Measurements from ENCODE around the gene TAP1. TPM values are rescaled to one million over a fixed set of nuclear protein-coding genes. Genes with fewer than 3 reads are reported as not detected.
A peak's percentile ranks its signal among the peaks of the same experiment; 100 is the strongest.

TAP1 gene
- total RNA-seq, 1 donor from 2014 or later: 57.6 TPM

GRCh38 chr6:32865724-32866443 lies 12.4 kb upstream of the TAP1 start:
- no peak for DNase-seq (ENCODE audit: low read depth)

DNA sequence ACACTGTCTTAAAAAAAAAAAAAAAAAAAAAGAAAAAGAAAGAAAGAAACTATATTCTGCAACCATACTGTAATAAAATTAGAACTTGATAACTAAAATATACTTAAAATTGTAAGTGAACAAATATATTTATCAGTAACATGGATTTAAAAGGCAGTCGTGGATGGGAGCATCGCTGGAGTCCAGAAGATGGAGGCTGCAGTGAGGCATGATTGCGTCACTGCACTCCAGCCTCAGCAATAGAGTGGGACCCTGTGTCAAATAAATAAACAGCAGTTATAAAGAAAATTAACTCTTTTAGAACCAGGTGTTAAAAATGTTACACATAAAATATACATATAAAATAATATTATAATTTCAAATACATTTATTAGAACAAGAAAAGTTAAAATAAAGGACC lies 9.2 kb upstream of the TAP1 start:
- DNase-seq (ENCODE audit: low read depth): no peak

DNA sequence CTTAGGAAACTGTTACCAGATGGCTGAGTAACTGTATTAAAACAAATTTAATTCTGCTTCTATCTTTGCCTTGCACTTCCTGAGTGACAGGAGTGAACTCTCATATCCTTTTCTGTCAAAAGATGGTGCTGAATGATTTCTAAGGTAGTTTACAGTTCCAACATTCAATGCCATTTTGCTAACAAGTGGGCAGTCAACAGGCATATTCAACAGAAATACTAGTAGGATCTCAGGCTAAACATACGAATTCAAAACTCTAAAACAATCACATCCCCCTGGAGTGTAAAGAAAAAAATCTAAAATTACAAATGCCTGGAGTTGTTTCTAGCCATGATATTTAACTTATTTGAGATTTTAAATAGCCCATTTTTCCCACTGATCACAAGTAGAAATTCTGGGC lies 7.2 kb upstream of the TAP1 start:
- DNase-seq (ENCODE audit: low read depth): no peak

DNA sequence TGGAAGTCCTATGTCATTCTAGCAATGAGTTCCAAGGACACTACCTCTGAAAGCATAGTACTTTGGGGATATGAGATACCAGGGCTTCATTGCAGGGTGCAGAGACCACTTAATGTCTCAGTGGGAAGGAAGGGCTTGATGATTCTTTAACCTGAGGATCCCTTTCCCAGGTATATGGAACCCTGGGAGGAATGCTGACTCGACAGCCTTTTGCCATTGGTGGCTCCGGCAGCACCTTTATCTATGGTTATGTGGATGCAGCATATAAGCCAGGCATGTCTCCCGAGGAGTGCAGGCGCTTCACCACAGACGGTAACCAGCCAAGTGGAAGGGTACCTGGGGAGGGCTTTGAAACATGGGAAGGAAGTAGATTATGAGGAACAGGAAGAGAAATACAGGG lies 4.7 kb upstream of the TAP1 start:
- DNase-seq (ENCODE audit: low read depth): no peak

GRCh38 chr6:32857156-32857891 lies 3.8 kb upstream of the TAP1 start:
- DNase-seq (ENCODE audit: low read depth): no peak

GRCh38 chr6:32855467-32856174 lies 2.1 kb upstream of the TAP1 start:
- DNase-seq (ENCODE audit: low read depth): no peak

DNA sequence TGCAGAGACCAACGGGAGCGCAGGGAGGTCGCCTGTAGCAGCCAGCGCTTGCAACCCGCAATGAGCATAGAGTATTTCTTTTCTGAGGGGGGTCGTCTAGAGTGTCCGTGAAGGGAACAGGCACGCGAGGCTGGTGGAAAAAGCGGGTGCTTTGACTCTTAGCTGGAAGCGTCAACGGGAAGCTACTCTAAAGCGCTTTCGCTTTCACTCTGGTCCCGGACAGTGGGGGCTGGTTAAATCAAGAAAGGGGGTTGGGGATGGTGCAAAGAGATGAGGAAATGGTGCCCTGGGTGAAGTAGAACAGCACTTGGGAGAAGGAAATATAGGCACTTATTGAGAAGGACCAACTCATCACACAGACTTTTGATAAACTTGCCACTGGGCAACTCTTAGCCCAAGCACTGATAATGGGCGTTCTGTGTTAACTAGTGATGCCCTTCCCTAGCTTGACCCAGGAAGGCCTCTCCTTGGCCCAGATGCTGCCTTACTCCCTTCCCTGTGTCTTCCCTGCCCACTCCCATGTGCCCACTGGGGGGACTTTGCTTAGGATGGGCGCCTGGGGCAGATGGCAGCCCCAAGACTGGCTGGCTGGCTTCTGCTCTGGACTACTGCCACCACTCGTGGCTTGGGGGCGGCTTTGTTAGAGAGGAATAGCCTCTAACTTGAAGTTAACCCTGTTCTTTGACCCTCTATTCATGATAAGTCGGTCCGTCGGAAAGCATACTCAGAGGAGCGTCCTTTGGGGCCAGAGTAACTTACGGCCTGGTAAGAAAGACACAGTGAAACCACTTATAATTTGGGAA lies 1.1 kb upstream of the TAP1 start:
- no peak for DNase-seq (ENCODE audit: low read depth)

DNA sequence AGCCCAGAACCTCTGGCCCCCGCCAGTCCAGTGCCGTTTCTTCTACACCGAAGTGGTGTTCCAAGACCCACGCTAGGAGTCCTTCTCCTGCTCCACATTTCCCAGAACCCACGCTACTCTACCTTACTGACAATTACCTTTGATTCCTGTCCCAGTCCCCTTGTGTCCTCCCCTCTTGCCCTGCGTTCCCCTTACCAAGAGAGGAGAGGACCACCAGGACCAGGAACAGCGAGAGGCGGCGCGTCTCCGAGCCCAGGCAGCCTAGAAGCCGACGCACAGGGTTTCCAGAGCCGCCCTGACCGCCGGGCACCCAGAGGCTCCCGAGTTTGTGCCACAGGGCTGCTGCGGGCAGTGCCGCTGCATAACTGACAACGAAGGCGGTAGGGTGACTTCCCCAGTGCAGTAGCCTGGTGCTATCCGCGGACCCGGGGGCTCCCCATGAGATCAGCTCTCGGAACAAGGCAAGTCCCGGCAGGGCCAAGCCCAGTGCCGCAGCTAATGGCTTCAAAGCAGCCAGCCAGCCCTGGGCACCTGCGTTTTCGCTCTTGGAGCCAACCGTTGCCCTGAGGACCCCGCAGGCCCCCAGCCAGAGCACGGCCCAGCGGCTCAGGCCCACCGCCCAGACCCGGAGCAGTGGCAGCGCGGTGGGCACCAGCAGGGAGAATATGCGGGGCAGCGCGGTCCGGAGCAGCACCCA lies 512 bp downstream of the TAP1 start:
- DNase-seq (ENCODE audit: low read depth): peak; percentile 13

GRCh38 chr6:32852018-32852843 lies 1.3 kb downstream of the TAP1 start:
- DNase-seq (ENCODE audit: low read depth): no peak

GRCh38 chr6:32851025-32851424 lies 2.5 kb downstream of the TAP1 start:
- no peak for DNase-seq (ENCODE audit: low read depth)

DNA sequence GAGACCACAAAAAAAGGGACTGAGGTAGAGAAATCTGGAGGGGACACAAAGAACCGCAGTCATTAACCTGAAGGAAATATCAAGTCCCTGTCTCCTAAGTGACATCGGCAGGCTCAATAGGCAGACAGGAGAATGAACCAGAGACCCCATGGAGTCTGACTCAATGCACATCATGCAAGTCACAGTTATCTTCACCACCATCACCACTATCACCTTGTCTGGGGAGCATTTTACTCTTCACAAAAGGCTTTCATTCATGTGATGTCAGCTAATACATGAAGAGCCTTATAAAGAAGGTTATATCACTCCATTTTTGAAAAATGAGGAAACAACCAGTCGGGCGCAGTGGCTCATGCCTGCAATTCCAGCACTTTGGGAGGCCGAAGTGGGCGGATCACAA lies 4.4 kb downstream of the TAP1 start:
- DNase-seq (ENCODE audit: low read depth): no peak

GRCh38 chr6:32847795-32848194 lies 5.7 kb downstream of the TAP1 start:
- DNase-seq (ENCODE audit: low read depth): no peak

DNA sequence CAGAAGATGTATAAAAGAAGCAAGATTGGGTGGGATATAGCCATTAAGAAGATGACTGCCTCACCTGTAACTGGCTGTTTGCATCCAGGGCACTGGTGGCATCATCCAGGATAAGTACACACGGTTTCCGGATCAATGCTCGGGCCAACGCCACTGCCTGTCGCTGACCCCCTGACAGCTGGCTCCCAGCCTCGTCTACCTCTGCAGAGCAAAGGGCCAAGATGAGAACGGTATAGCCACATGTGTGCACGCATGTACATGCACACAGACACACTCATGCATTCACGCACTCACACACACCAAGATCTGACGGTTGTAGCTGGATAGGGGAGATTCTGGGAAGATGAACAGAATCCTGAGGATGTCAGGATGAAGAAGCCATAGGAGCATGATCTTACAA lies 6.5 kb downstream of the TAP1 start:
- no peak for DNase-seq (ENCODE audit: low read depth)

DNA sequence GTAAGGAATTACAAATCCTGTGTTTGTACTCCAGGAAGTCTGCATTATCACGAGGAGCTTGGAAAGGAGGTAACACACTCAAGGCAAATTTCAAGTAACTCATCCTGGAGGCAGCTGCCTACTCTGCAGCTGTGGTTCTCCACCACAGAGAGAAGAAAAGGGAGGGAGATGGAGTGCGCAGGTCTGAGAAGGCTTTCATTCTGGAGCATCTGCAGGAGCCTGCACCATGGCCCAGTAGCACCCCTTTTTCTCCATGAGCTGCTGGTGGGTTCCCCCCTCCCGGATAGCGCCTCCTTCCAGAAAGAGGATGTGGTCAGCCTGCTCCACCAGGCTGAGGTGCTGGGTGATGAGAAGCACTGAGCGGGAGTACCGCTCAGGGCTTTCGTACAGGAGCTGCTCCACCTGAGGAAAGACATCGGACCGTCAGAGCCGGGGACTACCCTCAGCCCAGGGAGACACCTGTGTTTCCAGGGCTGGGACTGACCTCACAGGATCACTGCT lies 8.1 kb downstream of the TAP1 start:
- no peak for DNase-seq (ENCODE audit: low read depth)

GRCh38 chr6:32844839-32845383 lies 8.6 kb downstream of the TAP1 start:
- no peak for DNase-seq (ENCODE audit: low read depth)

- DNase-seq (ENCODE audit: low read depth): peak; percentile 96
Observed at GRCh38 chr6:32843979-32844838, 9.3 kb downstream of the TAP1 start, which contains the start of gene PSMB8. PSMB8 (minus strand) TSS chr6:32844047; CDS start chr6:32843996, 51 bp downstream.

GRCh38 chr6:32843331-32843978 lies 10.0 kb downstream of the TAP1 start:
- DNase-seq (ENCODE audit: low read depth): no peak

DNA sequence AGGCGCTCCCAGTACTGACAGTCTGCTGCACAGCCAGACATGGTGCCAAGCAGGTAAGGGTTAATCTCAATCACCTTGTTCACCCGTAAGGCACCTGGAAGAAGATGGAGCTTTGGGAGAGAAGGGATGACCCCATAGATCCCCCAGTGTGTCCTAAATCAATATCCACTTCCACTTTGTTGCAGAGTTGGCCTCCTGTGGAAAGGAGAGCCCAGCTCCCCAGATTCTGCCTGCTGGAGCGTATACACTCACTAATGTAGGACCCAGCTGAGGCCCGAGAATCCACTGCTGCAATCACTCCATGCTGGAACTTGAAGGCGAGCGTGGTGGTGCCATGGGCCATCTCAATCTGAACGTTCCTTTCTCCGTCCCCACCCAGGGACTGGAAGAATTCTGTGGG lies 10.8 kb downstream of the TAP1 start:
- no peak for DNase-seq (ENCODE audit: low read depth)

Data from renal cortical epithelial cell (primary cell).